ENCODE data around the gene PRR11. TPM values are rescaled to one million over a fixed set of nuclear protein-coding genes. Genes with fewer than 3 reads are reported as not detected.
"Not testable (repeated sequence)": the region's sequence is repeated elsewhere in the genome, so short reads cannot be mapped to it uniquely, and the experiment has no call there.

PRR11 gene
- total RNA-seq, 1 donor from 2014 or later: 5.0 TPM

- DNase-seq: peak; percentile 98
Observed at GRCh38 chr17:59220328-59221158, 65.0 kb downstream of the PRR11 start, which contains the start of gene GDPD1. Gene GDPD1, plus strand, starts transcription at chr17:59220511. Its CDS starts 99 bp downstream, at chr17:59220610.

- no peak for DNase-seq
Observed at GRCh38 chr17:59221159-59221847, 65.8 kb downstream of the PRR11 start.

- DNase-seq: no peak
Observed at GRCh38 chr17:59223813-59224212, 68.3 kb downstream of the PRR11 start.

- DNase-seq: not testable (repeated sequence)
Observed at GRCh38 chr17:59228588-59228987, 73.0 kb downstream of the PRR11 start.

GRCh38 chr17:59230764-59231163, 75.2 kb downstream of the PRR11 start:
- no peak for DNase-seq

- DNase-seq: peak; percentile 37
Observed at GRCh38 chr17:59234631-59235030, 79.1 kb downstream of the PRR11 start.

GRCh38 chr17:59238906-59239305, 83.4 kb downstream of the PRR11 start:
- DNase-seq: no peak

- no peak for DNase-seq
Observed at GRCh38 chr17:59244081-59244480, 88.5 kb downstream of the PRR11 start.

Small RNA genes within 50 kb of the gene (small RNA-seq; reads per million reads assigned to genes)
- gene MIR301A (ENCODE audit: low replicate concordance) (18.7 reads per million, percentile 95 among the genes with 10 or more reads in this experiment), gene MIR454 (ENCODE audit: low replicate concordance) (104 reads per million, percentile 97 among the genes with 10 or more reads in this experiment), gene RNU2-58P (ENCODE audit: low replicate concordance) (0.31 reads per million, percentile 53 among the genes with 10 or more reads in this experiment)

Other genes starting within 250 kb of the PRR11 start
- 32.4 TPM for gene TRIM37, start 48.9 kb upstream of the PRR11 start, total RNA-seq
- 38.7 TPM for gene SKA2, start 560 bp upstream of the PRR11 start, total RNA-seq
- 15.6 TPM for gene SMG8, start 54.3 kb downstream of the PRR11 start, total RNA-seq
- 3.4 TPM for gene GDPD1, start 64.8 kb downstream of the PRR11 start, total RNA-seq
- 39.3 TPM for gene YPEL2, start 175.9 kb downstream of the PRR11 start, total RNA-seq